Brain microvascular endothelial cell (primary cell): ENCODE measurements around the gene HIVEP3.

ENCODE experiments used
- DNase-seq: peaks from one replicate; pipeline ENCODE4 v3.0.0-alpha.2; 2020
- H3K27ac ChIP-seq: fragments of 250-450 bp; sonication (Bioruptor Pico); 2 replicates; pipeline ENCODE4 v1.5.1; 2020; ENCODE audit warnings: mild to moderate bottlenecking, moderate library complexity
- H3K27me3 ChIP-seq: fragments of 250-450 bp; sonication (Bioruptor Pico); replicated peaks from 2 replicates; pipeline ENCODE4 v1.5.1; 2020; ENCODE audit warnings: mild to moderate bottlenecking
- H3K36me3 ChIP-seq: fragments of 250-450 bp; sonication (Bioruptor Pico); replicated peaks from 2 replicates; pipeline ENCODE4 v1.5.1; 2020; ENCODE audit warnings: mild to moderate bottlenecking
- H3K4me3 ChIP-seq: 2 replicates; pipeline ENCODE4 v1.5.1; 2011; ENCODE audit warnings: low read depth, mild to moderate bottlenecking, control low read depth, low read length, moderate library complexity
- in situ Hi-C: cut with HindIII; loops from 2 replicates; pipeline ENCODE4 v1.10.0; 2017; ENCODE audit warnings: low sequenced_read_pairs, low pct_ligation_motif_present
- TF ChIP-seq, protein P1 (sequence below): IDR thresholded peaks from 2 replicates; pipeline ENCODE4 v1.5.1; 2011; ENCODE audit warnings: low read depth, mild to moderate bottlenecking, moderate library complexity, low read length, control low read depth, inconsistent platforms; ENCODE audit errors: missing control alignments

Gene HIVEP3

DNA sequence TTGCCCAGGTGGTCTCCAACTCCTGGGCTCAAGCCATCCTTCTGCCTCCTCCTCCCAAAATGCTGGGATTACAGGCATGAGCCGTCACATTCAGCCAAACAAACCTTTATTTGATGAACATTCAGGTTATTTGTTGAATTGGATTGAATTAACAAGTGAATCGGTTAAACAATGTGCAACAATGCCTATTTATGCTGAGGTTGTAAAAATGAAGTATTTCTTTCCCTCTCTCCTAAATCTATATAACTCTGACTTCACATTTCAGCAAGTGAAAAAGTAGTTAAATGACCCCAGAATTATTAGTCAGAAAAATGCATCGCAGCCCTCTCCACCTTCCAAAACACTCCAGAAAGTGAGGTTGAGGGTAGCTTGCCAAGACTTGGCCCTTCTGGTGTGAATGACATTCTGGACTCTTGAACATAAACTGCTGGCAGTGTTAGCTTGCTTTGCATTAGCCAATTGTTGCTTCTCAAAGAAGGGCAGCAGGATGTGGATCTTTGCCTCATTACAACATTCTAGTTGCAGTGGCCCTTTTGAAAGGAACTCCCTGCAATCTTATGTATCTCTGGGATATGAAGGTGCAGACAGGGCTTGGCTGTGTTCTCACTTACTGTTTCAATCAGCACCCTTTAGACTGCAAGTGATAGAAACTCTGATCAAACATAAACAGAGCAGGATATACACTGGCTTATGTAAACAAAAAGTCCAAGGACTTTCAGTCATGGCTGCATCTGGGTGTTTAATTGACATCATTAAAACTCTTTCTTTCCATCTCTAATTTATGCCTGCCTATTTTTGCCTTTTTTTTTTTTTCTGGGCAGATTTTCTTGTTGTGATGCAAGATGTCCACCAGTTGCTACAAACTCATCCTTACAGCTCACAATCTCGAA, 456.7 kb downstream of the HIVEP3 start:
- in situ Hi-C loops = no loop called here
- TF ChIP-seq, protein P1, sequence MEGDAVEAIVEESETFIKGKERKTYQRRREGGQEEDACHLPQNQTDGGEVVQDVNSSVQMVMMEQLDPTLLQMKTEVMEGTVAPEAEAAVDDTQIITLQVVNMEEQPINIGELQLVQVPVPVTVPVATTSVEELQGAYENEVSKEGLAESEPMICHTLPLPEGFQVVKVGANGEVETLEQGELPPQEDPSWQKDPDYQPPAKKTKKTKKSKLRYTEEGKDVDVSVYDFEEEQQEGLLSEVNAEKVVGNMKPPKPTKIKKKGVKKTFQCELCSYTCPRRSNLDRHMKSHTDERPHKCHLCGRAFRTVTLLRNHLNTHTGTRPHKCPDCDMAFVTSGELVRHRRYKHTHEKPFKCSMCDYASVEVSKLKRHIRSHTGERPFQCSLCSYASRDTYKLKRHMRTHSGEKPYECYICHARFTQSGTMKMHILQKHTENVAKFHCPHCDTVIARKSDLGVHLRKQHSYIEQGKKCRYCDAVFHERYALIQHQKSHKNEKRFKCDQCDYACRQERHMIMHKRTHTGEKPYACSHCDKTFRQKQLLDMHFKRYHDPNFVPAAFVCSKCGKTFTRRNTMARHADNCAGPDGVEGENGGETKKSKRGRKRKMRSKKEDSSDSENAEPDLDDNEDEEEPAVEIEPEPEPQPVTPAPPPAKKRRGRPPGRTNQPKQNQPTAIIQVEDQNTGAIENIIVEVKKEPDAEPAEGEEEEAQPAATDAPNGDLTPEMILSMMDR = no peak
- Histone ChIP-seq H3K36me3 (no peaks in the 10 kb centered on the region), H3K27ac (no peak overlapping the region), H3K27me3 (no peaks in the 10 kb centered on the region), H3K4me3 (no peak overlapping the region)
- no peak for DNase-seq

DNA sequence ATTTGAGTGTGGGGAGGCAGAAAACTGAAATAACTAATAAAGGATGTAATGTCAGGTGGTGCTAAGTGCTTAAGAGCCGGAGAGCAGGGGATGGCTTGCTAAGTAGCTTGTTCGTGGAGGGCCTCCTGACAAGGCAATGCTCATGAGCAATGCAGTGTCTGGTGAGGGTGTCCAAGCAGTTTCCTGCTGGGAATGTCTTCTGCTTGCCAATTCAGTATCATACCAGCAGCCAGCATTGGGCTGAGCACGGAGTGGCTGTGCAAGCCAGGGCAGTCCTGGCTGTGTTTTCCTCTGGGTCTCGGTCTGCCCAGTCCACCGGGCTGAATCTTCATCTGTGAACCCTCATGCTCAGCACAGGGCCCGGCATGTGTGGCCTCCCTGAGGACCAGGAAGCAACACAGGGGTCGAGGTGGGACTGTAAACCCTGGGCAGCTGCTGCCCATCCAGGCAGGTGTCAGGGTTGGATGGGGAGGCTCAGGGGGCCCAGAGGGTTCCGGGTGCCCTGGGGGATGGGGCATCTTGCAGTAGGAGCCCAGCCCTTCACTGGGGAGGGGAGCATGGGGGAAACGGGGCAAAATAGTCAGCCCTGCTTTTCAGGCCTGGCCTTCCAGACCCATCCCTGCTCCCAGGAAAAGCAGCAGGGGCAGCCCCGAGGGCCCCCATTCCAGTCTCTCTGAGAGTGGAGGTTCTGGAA, 461.7 kb downstream of the HIVEP3 start:
- no peak overlapping the region for H3K4me3 ChIP-seq
- TF ChIP-seq, protein P1 = no peak
- no peak for DNase-seq
- no peak overlapping the region for H3K27ac ChIP-seq
- no peaks in the 10 kb centered on the region for H3K36me3 ChIP-seq
- H3K27me3 ChIP-seq = no peaks in the 10 kb centered on the region
- in situ Hi-C loops = no loop called here
